Rectal smooth muscle tissue (tissue), 1 donor: Measurements from ENCODE around the gene MYRIP.
"Not testable (repeated sequence)": the region's sequence is repeated elsewhere in the genome, so short reads cannot be mapped to it uniquely, and the experiment has no call there.

Source experiments
- H3K27ac ChIP-seq: one replicate; pipeline ENCODE4 v1.7.0; 2013; ENCODE audit warnings: low read depth, low read length, inconsistent platforms
- H3K27me3 ChIP-seq: one replicate; pipeline ENCODE4 v1.7.0; 2013; ENCODE audit warnings: low read length; ENCODE audit not compliant: control insufficient read depth, insufficient read depth
- H3K36me3 ChIP-seq: one replicate; pipeline ENCODE4 v1.7.0; 2013; ENCODE audit warnings: low read length; ENCODE audit not compliant: control insufficient read depth, insufficient read depth
- H3K4me1 ChIP-seq: one replicate; pipeline ENCODE4 v1.7.0; 2013; ENCODE audit warnings: low read length; ENCODE audit not compliant: control insufficient read depth, insufficient read depth
- H3K4me3 ChIP-seq: one replicate; pipeline ENCODE4 v1.7.0; 2013; ENCODE audit warnings: low read length
- H3K9ac ChIP-seq: one replicate; pipeline ENCODE4 v1.7.0; 2013; ENCODE audit warnings: low read length

Gene MYRIP

DNA sequence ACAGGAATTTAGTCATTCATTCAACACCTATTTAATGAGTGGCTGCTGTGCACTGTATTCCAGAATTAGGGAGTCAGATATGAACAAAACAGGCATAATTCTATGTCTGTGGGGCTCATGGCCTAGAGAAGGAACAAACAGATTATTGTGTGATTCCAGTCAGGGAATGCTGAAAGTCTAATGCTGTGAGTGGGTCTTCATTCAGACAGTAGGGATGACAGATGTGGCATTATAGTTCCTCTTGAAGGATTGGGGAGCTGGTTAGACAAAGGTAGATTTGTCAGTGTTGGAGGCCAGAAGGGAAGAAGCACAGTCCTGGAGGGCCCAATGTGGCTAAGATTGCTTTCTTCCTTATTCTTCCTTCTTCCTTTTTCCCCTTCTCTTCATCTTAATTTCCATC lies 273.7 kb downstream of the MYRIP start:
- H3K9ac ChIP-seq, result no peak overlapping the region
- no peak overlapping the region for H3K27ac ChIP-seq
- no peak overlapping the region for H3K4me3 ChIP-seq
- no peaks in the 10 kb centered on the region for H3K27me3 ChIP-seq
- no peaks in the 10 kb centered on the region for H3K4me1 ChIP-seq
- H3K36me3 ChIP-seq, result no peaks in the 10 kb centered on the region

DNA sequence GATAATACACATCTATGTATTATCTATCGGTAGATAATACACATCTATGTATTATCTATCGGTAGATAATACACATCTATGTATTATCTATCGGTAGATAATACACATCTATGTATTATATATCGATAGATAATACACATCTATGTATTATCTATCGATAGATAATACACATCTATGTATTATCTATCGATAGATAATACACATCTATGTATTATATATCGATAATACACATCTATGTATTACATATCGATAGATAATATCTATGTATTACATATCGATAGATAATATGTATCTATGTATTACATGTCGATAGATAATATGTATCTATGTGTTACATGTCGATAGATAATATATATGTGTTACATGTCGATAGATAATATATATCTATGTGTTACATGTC lies 275.0 kb downstream of the MYRIP start:
- not testable (repeated sequence) for H3K27me3 ChIP-seq, H3K9ac ChIP-seq, H3K27ac ChIP-seq, H3K4me1 ChIP-seq, H3K36me3 ChIP-seq, H3K4me3 ChIP-seq

- no peak overlapping the region for H3K4me3 ChIP-seq
- no peak overlapping the region for H3K9ac ChIP-seq
- no peak overlapping the region for H3K27ac ChIP-seq
- H3K4me1 ChIP-seq, result no peaks in the 10 kb centered on the region
- H3K27me3 ChIP-seq, result no peaks in the 10 kb centered on the region
- no peaks in the 10 kb centered on the region for H3K36me3 ChIP-seq
Observed at GRCh38 chr3:40086890-40087883, 277.8 kb downstream of the MYRIP start.

GRCh38 chr3:40088527-40089170 lies 279.2 kb downstream of the MYRIP start:
- no peaks in the 10 kb centered on the region for H3K27me3 ChIP-seq
- no peak overlapping the region for H3K27ac ChIP-seq
- H3K36me3 ChIP-seq, result no peaks in the 10 kb centered on the region
- no peak overlapping the region for H3K4me3 ChIP-seq
- H3K9ac ChIP-seq, result no peak overlapping the region
- no peaks in the 10 kb centered on the region for H3K4me1 ChIP-seq

DNA sequence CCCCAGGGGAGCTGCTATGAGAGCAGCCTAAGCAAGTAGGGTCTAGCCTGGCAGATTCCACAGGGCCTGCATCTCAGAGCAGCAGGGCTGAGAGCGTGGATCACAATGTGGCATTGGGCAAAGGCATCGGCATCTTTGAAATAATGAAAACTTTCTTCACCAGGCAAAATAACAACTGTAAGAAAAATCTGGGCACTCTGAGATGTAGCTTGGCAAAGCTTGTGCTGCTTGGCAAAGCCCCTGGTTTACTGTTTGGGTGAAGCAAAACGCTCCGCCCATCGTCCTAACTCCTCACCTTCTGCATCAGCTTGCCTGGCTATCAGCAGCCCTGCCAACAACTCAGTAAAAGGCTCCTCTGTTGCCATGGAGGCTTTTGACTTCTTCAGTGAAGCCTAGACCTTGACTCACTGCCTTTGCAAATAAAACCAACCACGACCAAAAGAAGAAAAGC lies 287.3 kb downstream of the MYRIP start:
- Histone ChIP-seq H3K4me1 (no peaks in the 10 kb centered on the region), H3K4me3 (no peak overlapping the region), H3K36me3 (no peaks in the 10 kb centered on the region), H3K27me3 (no peaks in the 10 kb centered on the region), H3K9ac (no peak overlapping the region), H3K27ac (no peak overlapping the region)

DNA sequence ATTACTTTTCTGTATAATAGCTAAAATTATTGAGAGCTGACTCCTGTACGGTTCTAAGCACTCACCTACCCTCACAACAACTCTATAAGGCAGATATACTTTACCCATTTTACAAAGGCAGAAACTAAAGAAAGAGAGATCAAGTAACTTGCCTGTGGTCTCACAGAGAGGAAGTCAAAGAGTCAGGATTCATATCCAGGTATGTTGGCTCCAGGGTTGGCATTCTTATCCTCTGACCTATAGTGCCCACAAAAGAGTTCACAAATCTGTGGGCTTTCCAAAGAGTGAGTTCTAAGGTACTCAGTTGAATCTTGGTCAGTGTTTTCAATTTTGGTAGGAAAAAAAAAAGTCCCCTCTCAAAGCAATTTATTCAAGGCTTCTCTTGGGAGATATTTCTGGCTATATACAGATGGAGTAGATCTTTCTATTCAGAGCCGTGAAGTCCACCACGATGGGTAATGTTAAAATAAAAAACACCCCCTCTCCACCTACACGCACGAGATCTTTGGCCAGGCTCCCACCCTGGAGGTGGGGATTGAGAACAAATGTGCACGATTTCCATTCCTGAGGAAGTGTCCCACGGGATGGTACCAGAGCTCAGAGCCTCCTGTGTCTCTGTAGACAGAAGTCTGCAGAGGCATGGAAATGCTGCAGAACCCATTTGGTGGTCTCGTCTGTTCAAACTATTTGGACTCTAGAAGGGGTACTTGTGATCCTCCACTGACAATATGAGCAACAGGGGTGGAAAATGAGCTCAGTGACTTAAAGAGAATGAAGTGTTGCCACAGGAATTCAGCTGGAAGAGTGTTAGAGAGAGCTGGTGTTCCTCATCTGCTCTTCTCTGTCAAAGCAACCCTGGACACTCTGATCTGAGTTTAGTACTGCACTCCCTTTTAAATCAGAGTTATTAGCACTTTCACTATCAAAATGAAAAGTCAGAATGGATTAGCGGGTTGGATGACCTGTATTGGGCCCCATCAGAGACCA lies 288.0 kb downstream of the MYRIP start:
- H3K27ac ChIP-seq, result no peak overlapping the region
- H3K36me3 ChIP-seq, result no peaks in the 10 kb centered on the region
- no peak overlapping the region for H3K9ac ChIP-seq
- no peaks in the 10 kb centered on the region for H3K27me3 ChIP-seq
- no peak overlapping the region for H3K4me3 ChIP-seq
- H3K4me1 ChIP-seq, result no peaks in the 10 kb centered on the region

DNA sequence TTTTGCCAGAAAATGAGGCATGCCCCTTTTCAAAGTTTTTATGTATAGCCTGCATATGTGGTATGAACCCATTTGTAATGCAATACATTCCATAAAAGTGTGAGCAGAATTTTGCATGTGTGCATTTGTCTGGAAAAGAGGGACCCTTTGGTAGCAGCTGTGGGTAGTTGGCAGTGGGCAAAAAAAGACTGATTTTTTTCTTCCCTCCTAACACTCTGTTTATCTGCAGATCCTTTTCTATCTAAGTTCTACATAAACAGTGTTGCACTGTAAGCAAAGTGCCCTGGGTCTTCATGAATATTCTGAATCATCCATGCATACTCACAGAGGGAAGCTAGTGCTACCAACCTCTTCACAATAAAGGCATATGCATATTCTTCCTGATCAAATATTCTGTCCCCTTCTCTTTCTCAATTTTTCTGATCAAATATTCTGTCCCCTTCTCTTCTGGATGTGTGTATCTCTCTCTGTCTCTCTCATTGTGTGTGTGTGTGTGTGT lies 288.9 kb downstream of the MYRIP start:
- no peak overlapping the region for H3K27ac ChIP-seq
- H3K4me1 ChIP-seq, result no peaks in the 10 kb centered on the region
- H3K36me3 ChIP-seq, result no peaks in the 10 kb centered on the region
- no peak overlapping the region for H3K4me3 ChIP-seq
- no peaks in the 10 kb centered on the region for H3K27me3 ChIP-seq
- no peak overlapping the region for H3K9ac ChIP-seq

- no peaks in the 10 kb centered on the region for H3K36me3 ChIP-seq
- no peak overlapping the region for H3K27ac ChIP-seq
Observed at GRCh38 chr3:40099871-40100270, 290.5 kb downstream of the MYRIP start.

DNA sequence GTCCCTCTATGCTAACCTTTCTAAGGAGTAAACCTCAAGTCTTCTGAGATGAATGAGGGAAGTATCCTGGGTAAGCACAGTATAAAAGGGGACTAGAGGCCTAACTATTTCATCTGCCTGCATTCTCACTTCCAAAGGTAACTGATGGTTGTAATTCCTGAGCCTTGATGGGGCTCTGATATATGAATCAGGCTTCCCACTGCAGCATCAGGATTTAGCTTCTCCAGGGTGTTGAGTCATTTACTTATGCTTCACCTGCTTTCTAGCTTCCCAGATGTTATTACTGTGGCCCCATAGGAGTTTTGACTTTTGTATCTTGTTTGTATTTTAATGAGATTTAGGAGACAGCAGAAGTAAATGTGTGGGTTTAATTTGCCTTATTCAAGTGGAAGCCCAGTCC lies 292.8 kb downstream of the MYRIP start:
- no peak overlapping the region for H3K9ac ChIP-seq
- H3K4me3 ChIP-seq, result no peak overlapping the region
- H3K36me3 ChIP-seq, result no peaks in the 10 kb centered on the region
- H3K27ac ChIP-seq, result no peak overlapping the region
- H3K27me3 ChIP-seq, result no peaks in the 10 kb centered on the region
- H3K4me1 ChIP-seq, result no peaks in the 10 kb centered on the region

More at GRCh38 chr3:40099871-40100270, 290.5 kb downstream of the MYRIP start:
- H3K9ac ChIP-seq, result no peak overlapping the region
- H3K4me3 ChIP-seq, result no peak overlapping the region
- H3K4me1 ChIP-seq, result no peaks in the 10 kb centered on the region
- no peaks in the 10 kb centered on the region for H3K27me3 ChIP-seq

GRCh38 chr3:40103829-40104228 lies 294.4 kb downstream of the MYRIP start:
- Histone ChIP-seq H3K27ac (no peak overlapping the region), H3K4me1 (no peaks in the 10 kb centered on the region), H3K27me3 (no peaks in the 10 kb centered on the region), H3K36me3 (no peaks in the 10 kb centered on the region), H3K9ac (no peak overlapping the region), H3K4me3 (no peak overlapping the region)

- Histone ChIP-seq H3K4me3 (no peak overlapping the region), H3K36me3 (no peaks in the 10 kb centered on the region), H3K27me3 (no peaks in the 10 kb centered on the region), H3K27ac (no peak overlapping the region), H3K4me1 (no peaks in the 10 kb centered on the region), H3K9ac (no peak overlapping the region)
Observed at GRCh38 chr3:40104441-40104840, 295.0 kb downstream of the MYRIP start.

DNA sequence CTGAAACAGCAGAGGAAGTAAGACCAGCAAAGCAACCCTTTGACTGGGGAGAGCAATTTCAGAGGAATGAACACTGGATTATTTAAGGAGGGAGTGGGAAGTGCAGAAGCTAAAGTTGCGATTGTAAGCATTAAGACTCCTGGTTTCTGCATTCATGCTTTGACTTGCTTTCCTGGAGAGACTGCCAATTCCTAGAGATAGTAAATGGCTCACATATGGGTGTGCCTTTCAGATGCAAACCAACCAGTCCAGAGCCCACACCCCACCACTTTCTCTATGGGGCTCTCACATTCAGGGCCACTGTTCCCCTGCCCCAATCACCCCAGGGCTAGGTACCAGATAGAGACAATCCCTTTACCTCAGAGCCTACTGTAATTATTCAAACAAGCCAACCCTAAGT lies 299.2 kb downstream of the MYRIP start:
- Histone ChIP-seq H3K36me3 (no peaks in the 10 kb centered on the region), H3K9ac (no peak overlapping the region), H3K4me3 (no peak overlapping the region), H3K27ac (no peak overlapping the region), H3K4me1 (no peaks in the 10 kb centered on the region), H3K27me3 (no peaks in the 10 kb centered on the region)
